Psoas muscle (tissue), 8 donors: ENCODE data around the gene TMEM80. TPM values are rescaled to one million over a fixed set of nuclear protein-coding genes. Genes with fewer than 3 reads are reported as not detected.
A peak's percentile ranks its signal among the peaks of the same experiment; 100 is the strongest.

Source experiments
- ATAC-seq, 4 donors: fragments of 200-7000 bp; cut with Tn5 transposase; one replicate each; pipeline ENCODE4 v1.9.1; 2020; ENCODE audit warnings: moderate library complexity in 3 of 4, mild to moderate bottlenecking in 2 of 4
- DNase-seq, 2 donors: peaks; one replicate each; pipeline ENCODE4 v3.0.0-alpha.2; 2020
- H3K27ac ChIP-seq: fragments of 200-600 bp; one replicate; pipeline ENCODE4 v1.8.0; 2022
- H3K27me3 ChIP-seq, 3 donors: fragments of 200-600 bp in 1 of 3; one replicate each; pipeline versions ENCODE4 v1.6.1 to v1.8.0; 2013 to 2022; ENCODE audit warnings: low read length in 2 of 3, mild to moderate bottlenecking in 2 of 3, moderate library complexity in 1 of 3; ENCODE audit not compliant: insufficient read depth in 3 of 3
- H3K36me3 ChIP-seq, 2 donors: fragments of 200-600 bp in 1 of 2; one replicate each; pipeline versions ENCODE4 v1.6.1 to v1.8.0; 2013 to 2022; ENCODE audit warnings: low read depth in 1 of 2, mild to moderate bottlenecking in 1 of 2, moderate library complexity in 1 of 2; ENCODE audit not compliant: insufficient read depth in 1 of 2
- H3K4me1 ChIP-seq: fragments of 200-600 bp; one replicate; pipeline ENCODE4 v1.8.0; 2022
- H3K4me3 ChIP-seq: fragments of 200-600 bp; one replicate; pipeline ENCODE4 v1.8.0; 2022; ENCODE audit warnings: mild to moderate bottlenecking
- H3K9me3 ChIP-seq: fragments of 200-600 bp; one replicate; pipeline ENCODE4 v1.8.0; 2022
- WGBS, 3 donors: extraction: QIAGEN DNeasy Blood & Tissue Kit; methylation state at CpG; one replicate each; pipeline versions ENCODE4 v1.1.6 to v1.1.7; 2013; 5-methylcytosine and 5-hydroxymethylcytosine counted together
- intact Hi-C, 2 donors: fragments of 100-400 bp; cut with DNase I; formaldehyde crosslinking; loops; one replicate each; pipeline versions ENCODE4 v1.11.0 to v1.14.2; 2022
- polyA plus RNA-seq, 3 donors: library from polyadenylated mRNA; stranded (reverse); fragments of 200-250 nt; gene quantifications; one replicate each; pipeline ENCODE4 v1.2.3, GENCODE V29; 2013
- total RNA-seq, 4 donors: library from RNA; stranded (reverse); fragmentation: NEBNext Ultra II Directional in 2 of 4; extraction: Animal tissue kit (Norgen Biotek cat#: 25700) in 2 of 4; gene quantifications; one replicate each; pipeline versions ENCODE4 v1.2.1 to v1.2.4, GENCODE V29; 2021 to 2023
- TF ChIP-seq, protein P1 (sequence below): fragments of 200-600 bp; IDR thresholded peaks from one replicate; pipeline ENCODE4 v1.8.0; 2022; ENCODE audit warnings: antibody characterized with exemption
- donor health status: healthy with polysubstance abuse.
- donor health status: DM: no; HTN: no; CAD: no; lungs with moderate emphysema.
- donor health status: Bipolar disorder and iron deficiency.
- donor health status: healthy.
- donor health status: DM: yes; HTN: yes; CAD: no.
- donor health status: DM: no; HTN: no; CAD: no.
- donor health status: DM: no; HTN: no; CAD: no.
- donor health status: DM: yes; HTN: yes; CAD: no.

TMEM80 gene
- total and polyA plus RNA-seq, 7 donors = 5.9 to 16.3 (median 10.1) TPM

DNA sequence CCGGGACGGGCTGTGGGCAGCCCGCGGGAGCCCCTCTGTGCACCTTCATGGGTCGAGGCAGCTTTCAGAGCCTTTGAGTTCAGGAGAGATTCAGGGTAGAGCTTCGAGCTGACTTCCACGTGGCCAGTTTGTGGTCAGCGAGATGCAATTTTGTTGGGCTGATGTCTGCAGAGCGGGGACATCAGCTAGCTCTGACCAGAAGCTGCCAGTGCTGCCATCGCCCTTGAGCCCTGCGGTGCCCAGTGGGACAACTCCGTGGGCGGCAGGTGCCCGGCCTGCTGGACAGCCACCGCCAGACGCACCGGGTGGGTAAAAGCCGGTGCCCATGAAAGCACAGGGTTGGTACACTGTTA, 52.4 kb downstream of the TMEM80 start:
- ATAC-seq (peak; percentile 10 to 41 (median 17)), DNase-seq (peak in 1 of 2 donors; percentile 66)
- H3K4me3 ChIP-seq = peak overlapping the region; percentile 94
- peak overlapping the region; percentile 89 for H3K27ac ChIP-seq
- TF ChIP-seq, protein P1, sequence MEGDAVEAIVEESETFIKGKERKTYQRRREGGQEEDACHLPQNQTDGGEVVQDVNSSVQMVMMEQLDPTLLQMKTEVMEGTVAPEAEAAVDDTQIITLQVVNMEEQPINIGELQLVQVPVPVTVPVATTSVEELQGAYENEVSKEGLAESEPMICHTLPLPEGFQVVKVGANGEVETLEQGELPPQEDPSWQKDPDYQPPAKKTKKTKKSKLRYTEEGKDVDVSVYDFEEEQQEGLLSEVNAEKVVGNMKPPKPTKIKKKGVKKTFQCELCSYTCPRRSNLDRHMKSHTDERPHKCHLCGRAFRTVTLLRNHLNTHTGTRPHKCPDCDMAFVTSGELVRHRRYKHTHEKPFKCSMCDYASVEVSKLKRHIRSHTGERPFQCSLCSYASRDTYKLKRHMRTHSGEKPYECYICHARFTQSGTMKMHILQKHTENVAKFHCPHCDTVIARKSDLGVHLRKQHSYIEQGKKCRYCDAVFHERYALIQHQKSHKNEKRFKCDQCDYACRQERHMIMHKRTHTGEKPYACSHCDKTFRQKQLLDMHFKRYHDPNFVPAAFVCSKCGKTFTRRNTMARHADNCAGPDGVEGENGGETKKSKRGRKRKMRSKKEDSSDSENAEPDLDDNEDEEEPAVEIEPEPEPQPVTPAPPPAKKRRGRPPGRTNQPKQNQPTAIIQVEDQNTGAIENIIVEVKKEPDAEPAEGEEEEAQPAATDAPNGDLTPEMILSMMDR = no peak
- H3K4me1 ChIP-seq = peaks cover 19% of the 10 kb centered on the region
- 8 to 9% (median 9%) methylated on average over 16 to 18 of the region's 18 CpGs for WGBS, 3 donors
- peaks cover 0 to 3% of the 10 kb centered on the region in 2 donors for H3K36me3 ChIP-seq
- intact Hi-C loops = no loop called here
- no peaks in the 10 kb centered on the region for H3K27me3 ChIP-seq
- no peaks in the 10 kb centered on the region for H3K9me3 ChIP-seq

DNA sequence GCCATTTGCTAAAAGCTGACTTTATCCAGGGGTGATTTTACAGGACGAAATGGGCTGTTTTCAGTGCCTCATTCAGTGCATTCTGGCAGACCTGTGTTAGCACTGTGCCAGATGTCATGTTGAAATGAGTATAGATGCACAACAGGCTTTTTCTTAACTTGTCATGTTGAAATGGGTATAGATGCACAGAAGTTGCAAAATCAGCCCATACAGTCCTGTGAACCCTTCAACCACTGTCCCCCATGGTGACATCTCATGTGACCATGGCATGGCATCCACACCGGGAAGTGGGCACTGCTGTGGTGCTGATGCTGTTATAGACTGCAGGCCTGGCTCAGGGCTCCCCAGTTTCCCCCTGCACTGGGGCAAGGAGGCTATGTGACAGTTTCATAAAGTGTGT, 54.1 kb downstream of the TMEM80 start:
- peaks cover 0 to 3% of the 10 kb centered on the region in 2 donors for H3K36me3 ChIP-seq
- TF ChIP-seq, protein P1 = no peak
- H3K9me3 ChIP-seq = no peaks in the 10 kb centered on the region
- peak overlapping the region; percentile 94 for H3K4me3 ChIP-seq
- 59 to 86% (median 84%) methylated on average over 2 of the region's 2 CpGs for WGBS, 3 donors
- no peak overlapping the region for H3K27ac ChIP-seq
- DNase-seq (no peak), ATAC-seq (no peak)
- intact Hi-C loops = no loop called here
- H3K4me1 ChIP-seq = peaks cover 25% of the 10 kb centered on the region
- H3K27me3 ChIP-seq = no peaks in the 10 kb centered on the region

Other genes with a start within 250 kb of the TMEM80 start
- 10 to 100 TPM; 15.8 to 21.1 (median 20.3) TPM for gene PTDSS2, start 245.5 kb upstream of the TMEM80 start, total RNA-seq
- 10 to 100 TPM; 11.8 to 26.0 (median 15.4) TPM for gene PTDSS2, start 245.5 kb upstream of the TMEM80 start, polyA plus RNA-seq
- gene RNH1, start 188.6 kb upstream of the TMEM80 start, total RNA-seq = 100 to 1,000 TPM; 103 to 145 (median 113) TPM
- 100 to 1,000 TPM; 105 to 181 (median 105) TPM for gene RNH1, start 188.6 kb upstream of the TMEM80 start, polyA plus RNA-seq
- gene HRAS, start 160.2 kb upstream of the TMEM80 start, total RNA-seq = 10 to 100 TPM; 43.6 to 74.7 (median 53.9) TPM
- gene HRAS, start 160.2 kb upstream of the TMEM80 start, polyA plus RNA-seq = 10 to 100 TPM; 53.9 to 76.2 (median 66.3) TPM
- gene LRRC56, start 158.3 kb upstream of the TMEM80 start, total RNA-seq = under 1 TPM; 0.30 to 0.84 (median 0.55) TPM
- gene LRRC56, start 158.3 kb upstream of the TMEM80 start, polyA plus RNA-seq = under 1 TPM in 2 of 3 donors, not detected in 1; 0.39 to 0.61 TPM
- gene LMNTD2, start 135.1 kb upstream of the TMEM80 start, total RNA-seq = under 1 TPM in 2 of 4 donors, not detected in 2; 0.25 to 0.27 TPM
- under 1 TPM; 0.04 to 0.12 (median 0.09) TPM for gene LMNTD2, start 135.1 kb upstream of the TMEM80 start, polyA plus RNA-seq
- gene RASSF7, start 134.8 kb upstream of the TMEM80 start, total RNA-seq = 1 to 10 TPM in 1 of 4 donors, under 1 TPM in 2, not detected in 1; 0.78 to 1.2 (median 0.84) TPM
- gene RASSF7, start 134.8 kb upstream of the TMEM80 start, polyA plus RNA-seq = 1 to 10 TPM in 1 of 3 donors, under 1 TPM in 2; 0.65 to 1.4 (median 1.00) TPM
- gene PHRF1, start 119.3 kb upstream of the TMEM80 start, total RNA-seq = 10 to 100 TPM; 19.8 to 31.2 (median 25.0) TPM
- 10 to 100 TPM; 11.7 to 19.5 (median 13.5) TPM for gene PHRF1, start 119.3 kb upstream of the TMEM80 start, polyA plus RNA-seq
- gene IRF7, start 79.9 kb upstream of the TMEM80 start, total RNA-seq = 10 to 100 TPM in 3 of 4 donors, 1 to 10 TPM in 1; 7.5 to 23.1 (median 15.2) TPM
- 10 to 100 TPM in 2 of 3 donors, 1 to 10 TPM in 1; 9.4 to 13.2 (median 12.9) TPM for gene IRF7, start 79.9 kb upstream of the TMEM80 start, polyA plus RNA-seq
- under 1 TPM in 1 of 4 donors, not detected in 3; 0.20 TPM for gene CDHR5, start 70.9 kb upstream of the TMEM80 start, total RNA-seq
- gene CDHR5, start 70.9 kb upstream of the TMEM80 start, polyA plus RNA-seq = under 1 TPM in 2 of 3 donors, not detected in 1; 0.07 to 0.34 TPM
- 1 to 10 TPM in 2 of 4 donors, under 1 TPM in 1, not detected in 1; 0.89 to 4.8 (median 1.8) TPM for gene SCT, start 68.6 kb upstream of the TMEM80 start, total RNA-seq
- gene SCT, start 68.6 kb upstream of the TMEM80 start, polyA plus RNA-seq = under 1 TPM in 1 of 3 donors, not detected in 2; 0.44 TPM
- gene DRD4, start 58.5 kb upstream of the TMEM80 start, total RNA-seq = 1 to 10 TPM in 2 of 4 donors, under 1 TPM in 1, not detected in 1; 0.55 to 1.2 (median 1.1) TPM
- under 1 TPM in 2 of 3 donors, not detected in 1; 0.14 to 0.18 TPM for gene DRD4, start 58.5 kb upstream of the TMEM80 start, polyA plus RNA-seq
- gene DEAF1, start 594 bp upstream of the TMEM80 start, total RNA-seq = 10 to 100 TPM; 15.0 to 30.0 (median 21.0) TPM
- 10 to 100 TPM; 12.5 to 18.1 (median 15.3) TPM for gene DEAF1, start 594 bp upstream of the TMEM80 start, polyA plus RNA-seq
- 1 to 10 TPM in 3 of 4 donors, under 1 TPM in 1; 0.89 to 3.1 (median 1.5) TPM for gene EPS8L2, start 10.4 kb downstream of the TMEM80 start, total RNA-seq
- under 1 TPM; 0.47 to 0.63 (median 0.56) TPM for gene EPS8L2, start 10.4 kb downstream of the TMEM80 start, polyA plus RNA-seq
- 100 to 1,000 TPM in 1 of 4 donors, 10 to 100 TPM in 3; 77.7 to 140 (median 81.8) TPM for gene TALDO1, start 51.6 kb downstream of the TMEM80 start, total RNA-seq
- 10 to 100 TPM; 58.7 to 77.6 (median 65.9) TPM for gene TALDO1, start 51.6 kb downstream of the TMEM80 start, polyA plus RNA-seq
- 10 to 100 TPM; 13.6 to 32.6 (median 22.2) TPM for gene GATD1, start 81.7 kb downstream of the TMEM80 start, total RNA-seq
- 10 to 100 TPM; 11.0 to 20.9 (median 17.7) TPM for gene GATD1, start 81.7 kb downstream of the TMEM80 start, polyA plus RNA-seq
- under 1 TPM in 1 of 4 donors, not detected in 3; 0.22 TPM for gene CEND1, start 94.3 kb downstream of the TMEM80 start, total RNA-seq
- gene CEND1, start 94.3 kb downstream of the TMEM80 start, polyA plus RNA-seq = under 1 TPM; 0.09 to 0.33 (median 0.11) TPM
- gene SLC25A22, start 102.5 kb downstream of the TMEM80 start, total RNA-seq = 1 to 10 TPM; 1.5 to 2.9 (median 2.2) TPM
- 1 to 10 TPM in 1 of 3 donors, under 1 TPM in 2; 0.49 to 4.3 (median 0.56) TPM for gene SLC25A22, start 102.5 kb downstream of the TMEM80 start, polyA plus RNA-seq
- gene PIDD1, start 109.4 kb downstream of the TMEM80 start, total RNA-seq = 10 to 100 TPM in 3 of 4 donors, 1 to 10 TPM in 1; 8.7 to 13.8 (median 10.4) TPM
- 10 to 100 TPM in 2 of 3 donors, 1 to 10 TPM in 1; 9.4 to 16.2 (median 10.9) TPM for gene PIDD1, start 109.4 kb downstream of the TMEM80 start, polyA plus RNA-seq
- 1,000 to 10,000 TPM; 1,082 to 1,565 (median 1,354) TPM for gene RPLP2, start 114.2 kb downstream of the TMEM80 start, total RNA-seq
- 1,000 to 10,000 TPM in 1 of 3 donors, 100 to 1,000 TPM in 2; 779 to 1,781 (median 798) TPM for gene RPLP2, start 114.2 kb downstream of the TMEM80 start, polyA plus RNA-seq
- gene PNPLA2, start 123.1 kb downstream of the TMEM80 start, total RNA-seq = 100 to 1,000 TPM; 125 to 247 (median 175) TPM
- 10 to 100 TPM; 64.8 to 87.9 (median 83.8) TPM for gene PNPLA2, start 123.1 kb downstream of the TMEM80 start, polyA plus RNA-seq
- 1 to 10 TPM; 2.4 to 8.9 (median 4.1) TPM for gene CRACR2B, start 132.1 kb downstream of the TMEM80 start, total RNA-seq
- gene CRACR2B, start 132.1 kb downstream of the TMEM80 start, polyA plus RNA-seq = 1 to 10 TPM; 1.9 to 6.4 (median 2.8) TPM
- 100 to 1,000 TPM; 149 to 175 (median 161) TPM for gene CD151, start 137.1 kb downstream of the TMEM80 start, total RNA-seq
- gene CD151, start 137.1 kb downstream of the TMEM80 start, polyA plus RNA-seq = 100 to 1,000 TPM; 158 to 358 (median 224) TPM
- 100 to 1,000 TPM; 113 to 205 (median 156) TPM for gene POLR2L, start 146.7 kb downstream of the TMEM80 start, total RNA-seq
- 100 to 1,000 TPM; 114 to 178 (median 176) TPM for gene POLR2L, start 146.7 kb downstream of the TMEM80 start, polyA plus RNA-seq
- gene TSPAN4, start 147.0 kb downstream of the TMEM80 start, total RNA-seq = 10 to 100 TPM; 13.9 to 22.1 (median 16.8) TPM
- gene TSPAN4, start 147.0 kb downstream of the TMEM80 start, polyA plus RNA-seq = 10 to 100 TPM; 11.4 to 38.5 (median 25.1) TPM
- gene CHID1, start 215.0 kb downstream of the TMEM80 start, total RNA-seq = 10 to 100 TPM; 31.2 to 44.5 (median 34.7) TPM
- 10 to 100 TPM; 25.5 to 40.4 (median 28.3) TPM for gene CHID1, start 215.0 kb downstream of the TMEM80 start, polyA plus RNA-seq
- 10 to 100 TPM; 26.5 to 31.4 (median 27.7) TPM for gene AP2A2, start 230.1 kb downstream of the TMEM80 start, total RNA-seq
- gene AP2A2, start 230.1 kb downstream of the TMEM80 start, polyA plus RNA-seq = 10 to 100 TPM; 15.9 to 21.7 (median 19.8) TPM